ENCODE results near the gene EID2. TPM values are rescaled to one million over a fixed set of nuclear protein-coding genes. Genes with fewer than 3 reads are reported as not detected.

The EID2 gene
- total and polyA plus RNA-seq, 2 donors (not counting 3 experiments of a cell fraction or from before 2014, with no cell fraction given), result 6.6 to 17.4 TPM

- no peaks in the 10 kb centered on the region for H3K4me1 ChIP-seq (ENCODE audit: control insufficient read depth, extremely low read depth, insufficient read depth, low read length)
- H3K79me2 ChIP-seq (ENCODE audit: control insufficient read depth, insufficient read depth, low read length), result no peaks in the 10 kb centered on the region
- H2AFZ ChIP-seq (ENCODE audit: low read depth, low read length), result no peak overlapping the region
- no peak overlapping the region for H3K4me2 ChIP-seq (ENCODE audit: insufficient read depth, low read length)
- peaks cover 4 to 5% of the 10 kb centered on the region in 2 experiments for H3K27me3 ChIP-seq (ENCODE audit: control insufficient read depth in 2 of 2, insufficient read depth in 2 of 2, low read length in 2 of 2)
- H3K9me3 ChIP-seq (replicated peaks; ENCODE audit: control insufficient read depth, insufficient read depth, low read length), result no peaks in the 10 kb centered on the region
- BruUV-seq (replicated peaks), result no TSS peak
- dilution Hi-C loops (cut with MboI; ENCODE audit: extremely low pct_ligation_motif_present, low sequenced_read_pairs), result no loop called here
- no peak overlapping the region for H3K4me3 ChIP-seq (replicated peaks in 1 of 3; ENCODE audit: insufficient read depth in 1 of 3, low read depth in 1 of 3, low read length in 3 of 3)
- intact Hi-C loops (cut with micrococcal nuclease), result no loop called here
- TF ChIP-seq MAX (IDR thresholded peaks at IDR 0.05; ENCODE audit: insufficient read depth, insufficient read length) (no peak), JUN (IDR thresholded peaks at IDR 0.05; ENCODE audit: borderline replicate concordance, insufficient read depth, insufficient read length, low read depth) (no peak), CTCF (IDR thresholded peaks at IDR 0.05; ENCODE audit: extremely low read depth in 1 of 2, insufficient read depth in 1 of 2, low read depth in 1 of 2, low read length in 2 of 2) (no peak), GATA2 (IDR thresholded peaks at IDR 0.05; ENCODE audit: insufficient read depth, insufficient read length, low read depth, low read length) (no peak), POLR2A (IDR thresholded peaks at IDR 0.05; ENCODE audit: low read depth, low read length) (no peak), POLR2AphosphoS5 (IDR thresholded peaks at IDR 0.05; ENCODE audit: insufficient read depth, low read depth, low read length) (no peak), EZH2 (IDR thresholded peaks at IDR 0.05; ENCODE audit: borderline replicate concordance, low read depth, low read length, severe bottlenecking) (no peak)
- DNase-seq (ENCODE audit: low read depth, low spot score) (no peak), FAIRE-seq (no peak)
- ChIA-PET CTCF (interaction anchor here (1.5 to 2.2 kb wide), 3 partner anchors 118 to 289 kb away, joined by 3 to 17 read pairs (median 6); no protein-coding TSS in a partner anchor), POLR2A (no interaction called here)
- no peaks in the 10 kb centered on the region for H4K20me1 ChIP-seq (replicated peaks; ENCODE audit: control insufficient read depth, extremely low read depth, insufficient read depth, low read length)
- H3K9me1 ChIP-seq (replicated peaks; ENCODE audit: control insufficient read depth, extremely low read depth, insufficient read depth, low read length), result no peaks in the 10 kb centered on the region
- H3K27ac ChIP-seq (ENCODE audit: insufficient read depth, low read depth, low read length), result no peak overlapping the region
- no peak overlapping the region for H3K9ac ChIP-seq (replicated peaks; ENCODE audit: extremely low read depth, insufficient read depth, low read length)
- no peaks in the 10 kb centered on the region for H3K36me3 ChIP-seq (ENCODE audit: control insufficient read depth in 2 of 2, extremely low read depth in 1 of 2, insufficient read depth in 2 of 2, low read length in 2 of 2)
Observed at GRCh38 chr19:39553082-39553652, 13.2 kb upstream of the EID2 start.
